GM18909 (cell line): ENCODE measurements around the gene CPLX3.

Experiments used
- ATAC-seq: cut with Tn5 transposase; IDR thresholded peaks from one replicate; pipeline ENCODE4 v1.9.1; 2021; ENCODE audit warnings: mild to moderate bottlenecking; ENCODE audit not compliant: unreplicated experiment, poor library complexity

Gene CPLX3

GRCh38 chr15:74825866-74826265 is 561 bp upstream of the CPLX3 start:
- ATAC-seq: no peak

- no peak for ATAC-seq
These were observed 494 bp downstream of the CPLX3 start for GRCh38 chr15:74826921-74827320.

GRCh38 chr15:74827614-74828013 is 1.2 kb downstream of the CPLX3 start:
- no peak for ATAC-seq

GRCh38 chr15:74828835-74829234 is 2.4 kb downstream of the CPLX3 start:
- no peak for ATAC-seq

- no peak for ATAC-seq
These were observed 3.1 kb downstream of the CPLX3 start for GRCh38 chr15:74829486-74829885.

- no peak for ATAC-seq
These were observed 3.6 kb downstream of the CPLX3 start for GRCh38 chr15:74829991-74830390.

- ATAC-seq: no peak
These were observed 4.4 kb downstream of the CPLX3 start for GRCh38 chr15:74830868-74831267.

GRCh38 chr15:74831813-74832495 is 5.5 kb downstream of the CPLX3 start:
- ATAC-seq: no peak

- no peak for ATAC-seq
These were observed 6.4 kb downstream of the CPLX3 start for GRCh38 chr15:74832826-74833225.

- ATAC-seq: no peak
These were observed 7.1 kb downstream of the CPLX3 start for GRCh38 chr15:74833376-74834107.

GRCh38 chr15:74835312-74835823 is 8.9 kb downstream of the CPLX3 start:
- ATAC-seq: no peak

GRCh38 chr15:74836846-74837245 is 10.4 kb downstream of the CPLX3 start:
- ATAC-seq: no peak

GRCh38 chr15:74837482-74838136 is 11.2 kb downstream of the CPLX3 start:
- no peak for ATAC-seq

GRCh38 chr15:74838137-74838516 is 11.7 kb downstream of the CPLX3 start:
- ATAC-seq: no peak

GRCh38 chr15:74838746-74839525 is 12.5 kb downstream of the CPLX3 start:
- ATAC-seq: no peak

GRCh38 chr15:74839526-74840395 is 13.3 kb downstream of the CPLX3 start:
- ATAC-seq: no peak

- no peak for ATAC-seq
These were observed 14.7 kb downstream of the CPLX3 start for GRCh38 chr15:74840851-74841775.

- no peak for ATAC-seq
These were observed 15.5 kb downstream of the CPLX3 start for GRCh38 chr15:74841891-74842373.
